K562 treated with DMSO at 1 percent for 48 hours (cell line): ENCODE data around the gene ORC1. TPM values are rescaled to one million over a fixed set of nuclear protein-coding genes. Genes with fewer than 3 reads are reported as not detected.

Experiments
- total RNA-seq: library from RNA; unstranded; fragments of 300-600 nt; gene quantifications from 2 replicates; pipeline ENCODE4 v1.2.3, GENCODE V29; 2022; ENCODE audit warnings: low replicate concordance; ENCODE audit errors: extremely low read depth

ORC1 gene
- not detected in 2 replicates for total RNA-seq

GRCh38 chr1:52404116-52404974 is at the start of gene ORC1, which contains the start of gene PRPF38A:
Gene ORC1 (minus strand): TSS chr1:52404423. CDS start chr1:52402223, 2,200 bp downstream.
Gene PRPF38A (plus strand): TSS chr1:52404602. CDS start chr1:52404750, 148 bp downstream.

GRCh38 chr1:52365746-52366516 is 38.3 kb downstream of the ORC1 start, which contains the start of gene CC2D1B:
Gene CC2D1B (minus strand): TSS chr1:52366205. CDS start chr1:52364620, 1,585 bp downstream.

Other genes starting within 250 kb of the ORC1 start
- not detected in 2 replicates for gene CC2D1B, start 38.2 kb downstream of the ORC1 start, total RNA-seq
- not detected in 2 replicates for gene PRPF38A, start 179 bp upstream of the ORC1 start, total RNA-seq
- gene TUT4, start 148.7 kb upstream of the ORC1 start, total RNA-seq: not detected in 2 replicates
- gene GPX7, start 197.9 kb upstream of the ORC1 start, total RNA-seq: not detected in 2 replicates
- not detected in 2 replicates for gene SHISAL2A, start 228.7 kb upstream of the ORC1 start, total RNA-seq